NK-92 (cell line): ENCODE results near the gene DALRD3.

Source experiments
- DNase-seq: peaks from one replicate; lab custom pipeline; 2025; ENCODE audit not compliant: unreplicated experiment; lab: John Stamatoyannopoulos, UW

DALRD3 gene

GRCh38 chr3:48982686-48983085 lies 35.7 kb downstream of the DALRD3 start:
- DNase-seq, result no peak

GRCh38 chr3:48982016-48982415 lies 36.4 kb downstream of the DALRD3 start:
- DNase-seq, result no peak

GRCh38 chr3:48980295-48980694 lies 38.1 kb downstream of the DALRD3 start:
- DNase-seq, result no peak

GRCh38 chr3:48979451-48979850 lies 38.9 kb downstream of the DALRD3 start:
- DNase-seq, result no peak

GRCh38 chr3:48974076-48974864 lies 44.1 kb downstream of the DALRD3 start:
- DNase-seq, result no peak

- no peak for DNase-seq
Observed at GRCh38 chr3:48970586-48970985, 47.8 kb downstream of the DALRD3 start.

GRCh38 chr3:48966876-48967361 lies 51.5 kb downstream of the DALRD3 start:
- no peak for DNase-seq

GRCh38 chr3:48966367-48966766 lies 52.0 kb downstream of the DALRD3 start:
- no peak for DNase-seq
